Activated naive CD4-positive, alpha-beta T cell treated with anti-CD3 and anti-CD28 coated beads, Interleukin-2, amount 50 U/mL, for 24 hours (primary cell): ENCODE measurements around the gene FBXO34.
"Not testable (repeated sequence)": the region's sequence is repeated elsewhere in the genome, so short reads cannot be mapped to it uniquely, and the experiment has no call there.

Experiments used
- H3K27ac Mint-ChIP-seq: one replicate; pipeline ENCODE4 v1.8.0; 2021; ENCODE audit warnings: mild to moderate bottlenecking, mixed read lengths
- H3K27me3 Mint-ChIP-seq: one replicate; pipeline ENCODE4 v1.8.0; 2021; ENCODE audit warnings: mixed read lengths
- H3K36me3 Mint-ChIP-seq: one replicate; pipeline ENCODE4 v1.8.0; 2021; ENCODE audit warnings: mixed read lengths
- H3K4me1 Mint-ChIP-seq: one replicate; pipeline ENCODE4 v1.8.0; 2021; ENCODE audit warnings: mixed read lengths
- H3K4me3 Mint-ChIP-seq: one replicate; pipeline ENCODE4 v1.8.0; 2021; ENCODE audit warnings: mild to moderate bottlenecking, mixed read lengths
- H3K9me3 Mint-ChIP-seq: one replicate; pipeline ENCODE4 v1.8.0; 2021; ENCODE audit warnings: mixed read lengths

The FBXO34 gene

GRCh38 chr14:55372423-55372822 is 101.2 kb downstream of the FBXO34 start:
- peaks cover 52% of the 10 kb centered on the region for H3K4me1 Mint-ChIP-seq
- H3K4me3 Mint-ChIP-seq = no peak overlapping the region
- H3K27me3 Mint-ChIP-seq = no peaks in the 10 kb centered on the region
- H3K36me3 Mint-ChIP-seq = peaks cover 27% of the 10 kb centered on the region
- H3K9me3 Mint-ChIP-seq = no peaks in the 10 kb centered on the region
- H3K27ac Mint-ChIP-seq = peak overlapping the region; percentile 99

DNA sequence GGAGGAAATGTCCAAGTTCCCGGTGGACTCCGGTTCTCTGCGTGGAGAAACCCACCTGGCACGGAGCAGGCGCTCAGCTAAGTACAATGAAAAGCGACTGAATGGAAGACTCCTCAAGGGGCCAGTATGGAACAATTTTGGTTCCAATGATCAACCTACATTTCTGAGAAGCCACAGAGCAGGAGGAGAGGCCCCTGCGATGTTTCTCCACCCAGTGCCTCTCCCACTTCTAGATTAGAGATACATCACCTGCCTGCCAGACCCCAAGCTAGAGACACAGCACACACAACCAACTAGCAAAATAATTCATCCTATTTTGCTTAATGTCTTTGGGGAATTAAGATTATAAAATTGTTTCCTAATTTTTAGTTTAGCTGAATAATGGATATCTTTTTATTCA is 101.6 kb downstream of the FBXO34 start:
- Mint-ChIP-seq H3K4me3 (peak overlapping the region; percentile 7), H3K4me1 (peaks cover 52% of the 10 kb centered on the region), H3K9me3 (no peaks in the 10 kb centered on the region), H3K27ac (peak overlapping the region; percentile 99), H3K27me3 (no peaks in the 10 kb centered on the region), H3K36me3 (peaks cover 25% of the 10 kb centered on the region)

DNA sequence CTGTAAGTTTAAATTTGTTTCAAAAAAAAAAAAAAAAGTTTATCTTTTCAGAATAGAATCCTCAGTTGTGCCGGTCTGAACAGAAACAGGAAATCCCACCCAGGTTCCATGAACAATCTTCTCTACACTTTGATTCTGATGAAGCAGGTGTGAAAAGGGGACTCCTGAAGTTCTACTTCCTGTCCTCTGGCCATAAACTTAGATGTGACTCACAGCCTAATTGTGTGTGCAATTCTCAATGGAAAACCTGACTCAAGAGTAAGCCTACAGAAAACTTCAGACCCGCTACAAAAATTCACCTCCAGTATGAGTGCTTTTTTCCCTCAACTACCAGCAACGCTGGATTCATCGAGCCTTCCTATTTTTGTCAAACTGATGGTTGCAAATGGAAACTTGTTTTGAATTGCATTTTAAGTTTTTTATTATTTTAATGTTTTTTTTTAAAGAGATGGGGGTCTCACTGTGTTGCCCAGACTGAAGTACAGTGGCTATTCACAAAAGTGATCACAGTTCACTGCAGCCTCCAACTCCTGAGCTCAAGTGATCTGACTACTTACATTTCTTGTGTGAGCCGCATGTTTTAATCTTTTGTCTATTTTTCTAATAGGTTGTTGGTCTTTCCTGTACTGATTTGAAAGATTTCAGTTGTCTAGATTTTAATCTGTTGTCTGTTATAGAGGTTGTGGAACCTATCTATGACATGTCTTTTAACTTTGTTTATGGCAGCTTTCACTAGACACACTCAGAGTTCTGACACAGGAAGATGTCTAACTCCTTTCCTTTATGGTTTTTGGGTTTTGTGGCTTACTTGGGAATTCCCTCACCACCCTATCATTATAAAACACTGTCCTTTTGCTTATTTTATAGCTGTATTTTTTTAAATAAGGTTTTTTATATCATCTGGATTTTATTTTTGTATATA is 102.8 kb downstream of the FBXO34 start:
- peak overlapping the region; percentile 82 for H3K4me3 Mint-ChIP-seq
- peaks cover 52% of the 10 kb centered on the region for H3K4me1 Mint-ChIP-seq
- peaks cover 25% of the 10 kb centered on the region for H3K36me3 Mint-ChIP-seq
- H3K27me3 Mint-ChIP-seq = no peaks in the 10 kb centered on the region
- peak overlapping the region; percentile 99 for H3K27ac Mint-ChIP-seq
- H3K9me3 Mint-ChIP-seq = no peaks in the 10 kb centered on the region

GRCh38 chr14:55374771-55375170 is 103.5 kb downstream of the FBXO34 start:
- no peaks in the 10 kb centered on the region for H3K27me3 Mint-ChIP-seq

DNA sequence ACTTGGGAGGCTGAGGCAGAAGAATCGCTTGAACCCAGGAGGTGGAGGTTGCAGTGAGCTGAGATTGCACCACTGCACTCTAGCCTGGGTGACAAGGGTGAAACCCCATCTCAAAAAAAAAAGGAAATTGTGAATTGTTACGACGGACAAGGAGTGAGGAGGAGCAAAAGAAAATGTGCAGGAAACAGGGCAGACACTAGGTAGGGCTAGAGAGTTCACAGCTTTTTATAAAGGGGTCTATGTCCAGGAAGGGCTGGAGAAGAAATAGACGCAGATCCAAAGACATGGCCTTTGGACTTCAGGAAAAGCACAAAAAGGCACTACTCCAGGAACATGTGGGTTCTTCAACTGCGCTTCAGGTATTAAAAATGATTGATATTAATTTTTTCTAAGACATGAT is 106.0 kb downstream of the FBXO34 start:
- peaks cover 43% of the 10 kb centered on the region for H3K4me1 Mint-ChIP-seq
- no peaks in the 10 kb centered on the region for H3K27me3 Mint-ChIP-seq
- peaks cover 27% of the 10 kb centered on the region for H3K36me3 Mint-ChIP-seq
- H3K4me3 Mint-ChIP-seq = no peak overlapping the region
- no peak overlapping the region for H3K27ac Mint-ChIP-seq
- H3K9me3 Mint-ChIP-seq = no peaks in the 10 kb centered on the region

More at GRCh38 chr14:55374771-55375170, 103.5 kb downstream of the FBXO34 start:
- Mint-ChIP-seq H3K9me3 (no peaks in the 10 kb centered on the region), H3K36me3 (peaks cover 24% of the 10 kb centered on the region), H3K4me3 (peak overlapping the region; percentile 82), H3K27ac (peak overlapping the region; percentile 99), H3K4me1 (peaks cover 52% of the 10 kb centered on the region)

GRCh38 chr14:55381040-55381439 is 109.8 kb downstream of the FBXO34 start:
- peaks cover 23% of the 10 kb centered on the region for H3K4me1 Mint-ChIP-seq
- H3K27me3 Mint-ChIP-seq = no peaks in the 10 kb centered on the region
- peaks cover 27% of the 10 kb centered on the region for H3K36me3 Mint-ChIP-seq
- H3K4me3 Mint-ChIP-seq = no peak overlapping the region
- peak overlapping the region; percentile 73 for H3K27ac Mint-ChIP-seq
- peaks cover 3% of the 10 kb centered on the region for H3K9me3 Mint-ChIP-seq

DNA sequence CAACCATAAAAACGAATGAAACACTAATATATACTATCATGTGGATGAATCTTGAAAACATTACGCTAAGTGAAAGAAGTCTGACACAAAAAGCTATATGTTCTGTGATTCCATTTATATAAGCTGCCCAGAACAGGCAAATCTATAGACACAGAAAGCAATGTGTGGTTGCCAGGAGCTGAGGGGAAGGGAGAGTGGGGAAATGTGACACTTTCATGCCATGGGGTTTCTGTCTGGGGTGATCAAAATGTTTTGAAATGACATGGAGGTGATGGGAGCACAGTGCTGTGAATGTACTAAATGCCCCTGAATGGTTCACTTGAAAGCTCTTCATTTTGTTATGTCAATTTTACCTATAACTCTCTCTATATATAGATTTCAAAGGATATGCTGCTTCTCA is 110.3 kb downstream of the FBXO34 start:
- Mint-ChIP-seq H3K4me3 (no peak overlapping the region), H3K27me3 (no peaks in the 10 kb centered on the region), H3K9me3 (peaks cover 4% of the 10 kb centered on the region), H3K4me1 (peaks cover 23% of the 10 kb centered on the region), H3K36me3 (peaks cover 25% of the 10 kb centered on the region), H3K27ac (peak overlapping the region; percentile 73)

GRCh38 chr14:55382483-55382882 is 111.3 kb downstream of the FBXO34 start:
- Mint-ChIP-seq H3K27ac (no peak overlapping the region), H3K4me1 (peaks cover 30% of the 10 kb centered on the region), H3K9me3 (peaks cover 4% of the 10 kb centered on the region), H3K27me3 (no peaks in the 10 kb centered on the region), H3K4me3 (no peak overlapping the region), H3K36me3 (peaks cover 27% of the 10 kb centered on the region)

- not testable (repeated sequence) for H3K4me3 Mint-ChIP-seq, H3K27me3 Mint-ChIP-seq, H3K9me3 Mint-ChIP-seq
- peak overlapping the region; percentile 64 for H3K27ac Mint-ChIP-seq
- H3K4me1 Mint-ChIP-seq = peaks cover 32% of the 10 kb centered on the region
- H3K36me3 Mint-ChIP-seq = peaks cover 28% of the 10 kb centered on the region
Observed at GRCh38 chr14:55383056-55383466, 111.8 kb downstream of the FBXO34 start.

DNA sequence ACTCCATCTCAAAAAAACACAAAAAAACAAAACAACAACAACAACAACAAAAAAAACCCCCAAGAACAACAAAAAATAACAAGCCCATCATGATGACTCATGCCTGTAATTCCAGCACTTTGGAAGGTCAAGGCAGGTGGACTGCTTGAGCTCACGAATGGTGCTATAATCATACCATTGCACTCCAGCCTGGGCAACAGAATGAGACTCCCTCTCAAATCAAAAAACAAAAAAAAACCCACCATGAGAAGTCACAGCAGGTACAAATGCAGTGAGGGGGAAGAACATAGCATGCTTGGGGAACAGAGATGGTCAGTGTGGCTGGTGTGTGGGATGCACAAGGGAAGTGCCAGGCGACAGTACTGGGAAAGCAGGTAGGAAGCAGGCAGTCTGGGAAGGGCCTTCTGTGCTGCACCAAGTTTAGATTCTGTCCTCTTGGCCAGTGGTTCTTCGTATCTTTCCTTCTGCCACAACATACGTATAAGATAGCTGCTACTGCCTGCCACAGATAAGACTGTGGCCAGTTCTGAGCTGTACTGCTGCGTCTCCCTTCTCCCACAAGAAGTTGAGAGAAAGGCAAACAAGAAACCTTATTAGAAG is 112.4 kb downstream of the FBXO34 start:
- peaks cover 37% of the 10 kb centered on the region for H3K4me1 Mint-ChIP-seq
- H3K36me3 Mint-ChIP-seq = peaks cover 31% of the 10 kb centered on the region
- H3K27ac Mint-ChIP-seq = peak overlapping the region; percentile 66
- H3K4me3 Mint-ChIP-seq = no peak overlapping the region
- H3K27me3 Mint-ChIP-seq = no peaks in the 10 kb centered on the region
- H3K9me3 Mint-ChIP-seq = peaks cover 4% of the 10 kb centered on the region

GRCh38 chr14:55384536-55384935 is 113.3 kb downstream of the FBXO34 start:
- H3K27me3 Mint-ChIP-seq = no peaks in the 10 kb centered on the region
- H3K4me3 Mint-ChIP-seq = no peak overlapping the region
- H3K9me3 Mint-ChIP-seq = peaks cover 4% of the 10 kb centered on the region
- peaks cover 46% of the 10 kb centered on the region for H3K4me1 Mint-ChIP-seq
- peak overlapping the region; percentile 93 for H3K27ac Mint-ChIP-seq
- peaks cover 37% of the 10 kb centered on the region for H3K36me3 Mint-ChIP-seq

DNA sequence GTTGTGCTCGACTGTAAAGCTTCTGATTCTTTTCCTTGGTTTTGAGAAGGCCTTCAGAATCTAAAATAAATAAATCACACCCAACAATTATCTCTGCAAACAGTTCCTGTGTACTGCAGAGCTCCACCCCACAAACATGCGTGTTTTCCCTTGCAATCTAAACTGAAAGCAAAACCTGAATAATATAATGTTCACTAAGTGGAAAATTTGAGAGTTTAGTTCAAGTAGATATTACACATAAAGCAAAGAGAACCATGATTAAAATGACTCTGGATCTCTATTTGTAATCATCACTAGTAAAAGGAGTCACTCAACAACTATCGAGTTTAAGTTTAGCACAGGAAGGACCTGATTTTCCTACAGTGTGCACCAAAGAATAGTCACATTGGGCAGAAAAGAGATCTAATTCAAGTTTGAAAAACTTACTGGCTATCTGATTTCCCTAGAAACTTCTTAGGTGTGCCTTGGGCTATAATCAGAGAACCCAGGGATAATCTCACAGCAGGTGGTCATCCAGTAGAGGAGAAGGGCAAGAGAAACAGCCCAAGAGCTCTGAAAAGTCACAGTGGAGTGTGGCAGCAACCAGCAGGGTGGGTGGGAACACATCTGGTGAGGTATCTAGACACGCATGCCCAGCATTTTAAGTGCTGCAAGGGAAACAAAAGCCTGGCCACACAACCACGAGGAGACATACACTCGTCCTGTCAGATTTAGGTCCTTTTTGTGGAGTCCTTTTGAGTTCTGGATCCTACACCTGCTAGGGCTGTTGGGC is 115.0 kb downstream of the FBXO34 start:
- Mint-ChIP-seq H3K9me3 (peaks cover 4% of the 10 kb centered on the region), H3K27me3 (no peaks in the 10 kb centered on the region), H3K4me1 (peaks cover 49% of the 10 kb centered on the region), H3K27ac (peak overlapping the region; percentile 100), H3K36me3 (peaks cover 35% of the 10 kb centered on the region), H3K4me3 (peak overlapping the region; percentile 82)

DNA sequence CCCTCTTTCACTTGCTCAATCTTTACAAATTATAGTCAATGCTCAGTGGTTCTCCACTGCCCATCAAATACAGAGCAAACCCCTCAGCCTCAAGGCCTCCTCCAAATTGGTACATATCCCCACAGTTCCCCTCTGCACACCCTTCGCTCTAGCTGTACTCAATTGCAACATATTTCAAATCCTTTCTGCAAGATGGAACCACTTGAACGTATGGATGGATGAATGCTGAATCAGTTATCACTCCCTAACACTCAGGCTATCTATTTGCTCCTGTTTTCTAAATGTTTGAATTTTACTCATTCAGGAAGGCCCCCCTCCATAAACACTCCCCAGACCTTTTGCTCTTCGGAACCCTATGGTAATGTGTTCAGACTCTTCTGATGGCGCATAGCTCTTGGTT is 115.9 kb downstream of the FBXO34 start:
- Mint-ChIP-seq H3K4me3 (peak overlapping the region; percentile 56), H3K4me1 (peaks cover 49% of the 10 kb centered on the region), H3K27ac (peak overlapping the region; percentile 100), H3K9me3 (peaks cover 4% of the 10 kb centered on the region), H3K27me3 (no peaks in the 10 kb centered on the region), H3K36me3 (peaks cover 30% of the 10 kb centered on the region)

- Mint-ChIP-seq H3K27ac (peak overlapping the region; percentile 92), H3K4me3 (peak overlapping the region; percentile 26), H3K36me3 (peaks cover 30% of the 10 kb centered on the region), H3K27me3 (no peaks in the 10 kb centered on the region), H3K9me3 (peaks cover 4% of the 10 kb centered on the region), H3K4me1 (peaks cover 49% of the 10 kb centered on the region)
Observed at GRCh38 chr14:55388160-55388559, 116.9 kb downstream of the FBXO34 start.

GRCh38 chr14:55389330-55389729 is 118.1 kb downstream of the FBXO34 start:
- peak overlapping the region; percentile 92 for H3K27ac Mint-ChIP-seq
- peaks cover 28% of the 10 kb centered on the region for H3K36me3 Mint-ChIP-seq
- H3K9me3 Mint-ChIP-seq = peaks cover 4% of the 10 kb centered on the region
- H3K4me1 Mint-ChIP-seq = peaks cover 46% of the 10 kb centered on the region
- H3K4me3 Mint-ChIP-seq = no peak overlapping the region
- H3K27me3 Mint-ChIP-seq = no peaks in the 10 kb centered on the region
